ENCODE measurements around the gene ABCF3.
A peak's percentile ranks its signal among the peaks of the same experiment; 100 is the strongest.
"Not testable (repeated sequence)": the region's sequence is repeated elsewhere in the genome, so short reads cannot be mapped to it uniquely, and the experiment has no call there.

ABCF3 gene

DNA sequence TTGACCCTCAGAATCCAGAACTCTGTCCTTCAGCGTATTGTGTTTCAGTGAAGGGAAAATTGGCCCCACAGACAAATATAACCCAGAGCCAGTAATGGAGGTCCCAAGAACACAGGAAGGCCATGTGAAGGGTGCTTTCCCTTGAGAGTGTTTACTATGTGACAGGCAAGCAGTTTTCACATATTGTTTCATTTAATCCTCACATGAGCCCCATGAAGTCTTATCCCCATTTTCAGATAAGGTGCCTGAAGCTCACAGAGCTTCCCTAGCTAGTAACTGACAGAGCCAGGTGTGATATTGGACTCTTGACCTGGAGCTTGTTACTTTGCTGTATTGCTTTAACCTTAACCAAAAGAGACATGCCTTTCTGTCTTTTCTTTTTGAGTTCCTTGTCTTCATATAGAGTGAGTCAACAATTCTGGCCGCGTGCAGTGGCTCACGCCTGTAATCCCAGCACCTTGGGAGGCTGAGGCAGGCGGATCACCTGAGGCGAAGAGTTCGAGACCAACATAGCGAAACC, 40.2 kb upstream of the ABCF3 start:
- TF ChIP-seq, protein P1, sequence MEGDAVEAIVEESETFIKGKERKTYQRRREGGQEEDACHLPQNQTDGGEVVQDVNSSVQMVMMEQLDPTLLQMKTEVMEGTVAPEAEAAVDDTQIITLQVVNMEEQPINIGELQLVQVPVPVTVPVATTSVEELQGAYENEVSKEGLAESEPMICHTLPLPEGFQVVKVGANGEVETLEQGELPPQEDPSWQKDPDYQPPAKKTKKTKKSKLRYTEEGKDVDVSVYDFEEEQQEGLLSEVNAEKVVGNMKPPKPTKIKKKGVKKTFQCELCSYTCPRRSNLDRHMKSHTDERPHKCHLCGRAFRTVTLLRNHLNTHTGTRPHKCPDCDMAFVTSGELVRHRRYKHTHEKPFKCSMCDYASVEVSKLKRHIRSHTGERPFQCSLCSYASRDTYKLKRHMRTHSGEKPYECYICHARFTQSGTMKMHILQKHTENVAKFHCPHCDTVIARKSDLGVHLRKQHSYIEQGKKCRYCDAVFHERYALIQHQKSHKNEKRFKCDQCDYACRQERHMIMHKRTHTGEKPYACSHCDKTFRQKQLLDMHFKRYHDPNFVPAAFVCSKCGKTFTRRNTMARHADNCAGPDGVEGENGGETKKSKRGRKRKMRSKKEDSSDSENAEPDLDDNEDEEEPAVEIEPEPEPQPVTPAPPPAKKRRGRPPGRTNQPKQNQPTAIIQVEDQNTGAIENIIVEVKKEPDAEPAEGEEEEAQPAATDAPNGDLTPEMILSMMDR (IDR thresholded peaks at IDR 0.05; ENCODE audit: low read depth, low read length), result no peak
- no peak overlapping the region for H3K4me3 ChIP-seq (replicated peaks in 1 of 2; ENCODE audit: low read depth in 2 of 2, low read length in 2 of 2)
- DNase-seq (ENCODE audit: low read depth in 2 of 2), result no peak

DNA sequence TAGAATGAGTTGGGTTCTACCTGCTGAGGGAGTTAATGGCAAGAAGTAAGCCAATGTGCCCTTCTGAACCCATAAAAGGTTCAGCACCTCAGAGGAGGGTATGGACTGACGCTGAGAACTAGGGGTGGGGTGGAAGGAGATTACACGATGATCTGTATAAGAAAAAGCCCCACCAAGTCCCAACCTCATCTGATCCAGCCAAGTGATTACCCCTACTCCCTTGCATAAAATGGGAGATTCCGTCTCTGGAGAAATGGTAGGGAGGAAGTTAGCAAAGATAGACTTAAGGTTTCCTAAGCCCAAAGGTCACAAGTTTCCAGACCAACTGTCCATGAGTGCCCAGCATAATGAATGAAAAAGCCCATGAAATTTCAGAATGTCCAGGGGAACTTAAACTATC, 37.9 kb upstream of the ABCF3 start:
- TF ChIP-seq, protein P1 (IDR thresholded peaks at IDR 0.05; ENCODE audit: low read depth, low read length), result no peak
- no peak for DNase-seq (ENCODE audit: low read depth in 2 of 2)
- H3K4me3 ChIP-seq (replicated peaks in 1 of 2; ENCODE audit: low read depth in 2 of 2, low read length in 2 of 2), result no peak overlapping the region

DNA sequence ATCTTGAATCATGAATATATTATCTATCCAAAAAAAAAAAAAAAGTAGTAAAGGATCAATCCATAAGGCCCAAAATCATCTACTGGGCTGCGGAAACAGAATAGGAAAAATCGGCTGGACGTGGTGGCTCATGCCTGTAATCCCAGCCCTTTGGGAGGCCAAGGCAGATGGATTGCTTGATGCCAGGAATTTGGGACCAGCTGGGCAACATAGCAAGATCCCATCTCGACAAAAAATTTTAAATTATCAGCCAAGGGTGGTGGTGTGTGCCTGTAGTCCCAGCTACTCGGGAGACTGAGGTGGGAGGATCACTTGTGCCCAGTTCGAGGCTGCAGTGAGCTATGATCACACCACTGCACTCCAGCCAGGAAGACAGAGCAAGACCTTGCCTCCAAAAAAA, 36.9 kb upstream of the ABCF3 start:
- TF ChIP-seq, protein P1 (IDR thresholded peaks at IDR 0.05; ENCODE audit: low read depth, low read length), result no peak
- no peak overlapping the region for H3K4me3 ChIP-seq (replicated peaks in 1 of 2; ENCODE audit: low read depth in 2 of 2, low read length in 2 of 2)
- DNase-seq (ENCODE audit: low read depth in 2 of 2), result no peak

DNA sequence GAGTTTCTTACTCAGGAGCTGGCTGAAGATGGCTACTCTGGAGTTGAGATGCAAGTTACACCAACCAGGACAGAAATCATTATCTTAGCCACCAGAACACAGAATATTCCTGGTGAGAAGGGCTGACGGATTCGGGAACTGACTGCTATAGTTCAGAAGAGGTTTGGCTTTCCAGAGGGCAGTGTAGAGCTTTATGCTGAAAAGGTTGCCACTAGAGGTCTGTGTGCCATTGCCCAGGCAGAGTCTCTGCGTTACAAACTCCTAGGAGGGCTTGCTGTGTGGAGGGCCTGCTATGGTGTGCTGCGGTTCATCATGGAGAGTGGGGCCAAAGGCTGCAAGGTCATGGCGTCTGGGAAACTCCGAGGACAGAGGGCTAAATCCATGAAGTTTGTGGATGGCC, 36.2 kb upstream of the ABCF3 start:
- DNase-seq (ENCODE audit: low read depth in 2 of 2), result peak; percentile 50 to 51
- not testable (repeated sequence) for H3K4me3 ChIP-seq (replicated peaks in 1 of 2; ENCODE audit: low read depth in 2 of 2, low read length in 2 of 2)
- TF ChIP-seq, protein P1 (IDR thresholded peaks at IDR 0.05; ENCODE audit: low read depth, low read length), result peak; percentile 26

DNA sequence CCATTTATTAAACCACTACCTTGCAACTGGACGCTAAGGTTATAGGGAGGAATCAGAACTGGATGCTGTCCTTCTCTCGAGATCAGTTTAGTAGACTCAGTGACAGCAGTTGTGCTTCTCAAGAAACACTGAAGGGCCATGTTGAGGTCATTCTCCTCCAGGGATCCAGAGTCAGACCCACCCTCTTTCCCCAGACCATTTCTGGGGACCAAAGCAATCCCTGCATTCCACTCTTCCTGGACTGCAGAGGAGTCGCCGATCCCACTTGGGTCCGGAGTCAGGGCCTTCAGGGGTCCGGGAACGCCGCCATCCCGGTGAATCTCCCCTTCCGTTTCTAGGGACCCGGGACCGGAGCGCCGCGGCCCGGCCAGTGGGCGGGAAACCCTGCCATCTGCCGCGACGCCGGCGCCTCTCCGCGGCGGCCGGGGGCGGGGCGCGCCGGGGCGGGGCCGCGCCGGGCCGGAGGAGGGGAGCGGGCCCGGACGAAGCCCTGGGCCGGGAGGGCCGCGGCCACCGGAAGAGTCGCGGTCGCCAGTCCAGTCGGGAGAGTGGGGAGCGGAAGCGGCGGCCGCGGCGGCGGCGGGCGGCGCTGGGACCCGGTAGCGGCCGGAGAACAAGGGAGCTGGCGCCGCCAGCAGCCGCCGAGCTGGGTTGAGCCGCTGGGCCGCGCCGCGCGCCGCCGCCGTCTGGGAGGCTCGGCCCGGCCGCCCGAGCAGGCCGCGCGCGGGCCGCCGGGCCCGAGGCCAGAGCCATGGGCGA, 30.9 kb upstream of the ABCF3 start, which contains the start of gene DVL3:
DVL3 (plus strand) TSS at position 493 of the 759 bp plus-strand sequence; CDS start at position 752, 259 bp downstream.
- TF ChIP-seq, protein P1 (IDR thresholded peaks at IDR 0.05; ENCODE audit: low read depth, low read length), result no peak
- peak within 1 kb of the TSS; percentile 93 to 97 for H3K4me3 ChIP-seq (replicated peaks in 1 of 2; ENCODE audit: low read depth in 2 of 2, low read length in 2 of 2)
- DNase-seq (ENCODE audit: low read depth in 2 of 2), result peak; percentile 57 to 74

DNA sequence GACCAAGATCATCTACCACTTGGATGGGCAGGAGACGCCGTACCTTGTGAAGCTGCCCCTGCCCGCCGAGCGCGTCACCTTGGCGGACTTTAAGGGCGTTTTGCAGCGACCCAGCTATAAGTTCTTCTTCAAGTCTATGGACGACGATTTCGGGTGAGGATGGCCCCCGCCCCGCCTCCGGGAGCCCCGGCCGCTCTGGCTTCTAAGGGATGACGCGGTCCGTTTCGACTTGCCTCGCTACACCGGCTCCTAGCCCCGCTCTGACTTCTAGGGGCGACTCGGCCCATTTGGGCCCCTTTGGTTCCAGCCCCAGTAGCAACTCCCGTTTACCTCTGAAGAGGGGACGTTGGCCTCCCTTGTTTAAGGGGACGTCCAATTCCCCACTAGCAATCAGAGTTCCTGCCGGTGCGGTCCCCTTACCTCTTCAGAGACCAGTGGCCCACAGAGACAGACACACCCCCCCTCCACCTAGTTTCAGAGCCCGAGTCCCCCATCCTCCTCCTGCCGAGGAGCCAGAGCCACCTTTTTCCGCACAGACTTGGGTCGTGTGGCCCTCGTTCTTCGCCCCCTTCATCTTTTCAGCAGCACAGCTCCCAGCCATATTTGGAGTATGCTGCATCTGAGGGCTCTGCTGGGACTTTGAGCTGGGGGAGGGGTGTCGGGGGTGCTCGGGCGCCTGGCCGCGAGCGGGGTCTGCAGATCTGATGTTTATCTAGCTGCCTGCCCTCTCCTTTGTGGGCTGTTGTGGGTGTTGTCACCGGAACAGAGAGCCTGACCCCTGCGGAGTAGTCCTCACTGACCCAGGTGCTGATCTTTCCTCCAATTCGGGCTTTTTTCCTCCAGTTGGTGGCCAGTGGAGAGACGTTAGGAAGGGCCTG, 30.1 kb upstream of the ABCF3 start:
- TF ChIP-seq, protein P1 (IDR thresholded peaks at IDR 0.05; ENCODE audit: low read depth, low read length), result no peak
- peak in 1 of 2 donors; percentile 53 for DNase-seq (ENCODE audit: low read depth in 2 of 2)
- peak overlapping the region; percentile 93 to 97 for H3K4me3 ChIP-seq (replicated peaks in 1 of 2; ENCODE audit: low read depth in 2 of 2, low read length in 2 of 2)

Data from cardiac fibroblast (primary cell).